BJ (cell line): Measurements from ENCODE around the gene PCGF2. TPM values are rescaled to one million over a fixed set of nuclear protein-coding genes. Genes with fewer than 3 reads are reported as not detected.

Source experiments
- CTCF ChIA-PET: fragments of 350-600 bp; formaldehyde crosslinking; extraction: SDS; loops from one replicate; lab custom pipeline; 2021; ENCODE audit warnings: antibody characterized with exemption, inconsistent platforms; lab: Yijun Ruan, JAX
- POLR2A ChIA-PET: fragments of 300-600 bp; sonication (Branson Sonifier 250); formaldehyde crosslinking; extraction: SDS; loops from one replicate; lab custom pipeline; 2021; ENCODE audit warnings: antibody characterized with exemption; lab: Charles Lee
- DNase-seq: peaks from one replicate; pipeline ENCODE4 v3.0.0-alpha.2; 2011; ENCODE audit warnings: low read depth
- H3K27me3 ChIP-seq: 2 replicates; pipeline ENCODE4 v1.6.0; 2011; ENCODE audit warnings: low read length; ENCODE audit not compliant: control insufficient read depth, insufficient read depth
- H3K36me3 ChIP-seq: 2 replicates; pipeline ENCODE4 v1.5.1; 2011; ENCODE audit warnings: low read length; ENCODE audit not compliant: control insufficient read depth, insufficient read depth
- H3K4me3 ChIP-seq: 2 replicates; pipeline ENCODE4 v1.5.1; 2011; ENCODE audit warnings: low read depth, mild to moderate bottlenecking, control low read depth, low read length
- polyA plus RNA-seq: library from polyadenylated mRNA; depleted of rRNA; stranded (reverse); fragments of >200 nt; gene quantifications from 2 replicates; pipeline ENCODE4 v1.2.3, GENCODE V29; 2011
- TF ChIP-seq, protein P1 (sequence below): IDR thresholded peaks from 2 replicates; pipeline ENCODE4 v1.5.1; 2011; ENCODE audit warnings: low read depth, mild to moderate bottlenecking, control low read depth, inconsistent platforms, low read length, moderate library complexity; ENCODE audit not compliant: insufficient read depth

Gene PCGF2
- polyA plus RNA-seq, 1 experiment = 27.6 TPM

- CTCF ChIA-PET = interaction anchor here (1.2 to 5.3 kb wide), 3 partner anchors 10 to 19 kb away, joined by 4 to 22 read pairs (median 8); no protein-coding TSS in a partner anchor
- POLR2A ChIA-PET = no interaction called here
- TF ChIP-seq, protein P1, sequence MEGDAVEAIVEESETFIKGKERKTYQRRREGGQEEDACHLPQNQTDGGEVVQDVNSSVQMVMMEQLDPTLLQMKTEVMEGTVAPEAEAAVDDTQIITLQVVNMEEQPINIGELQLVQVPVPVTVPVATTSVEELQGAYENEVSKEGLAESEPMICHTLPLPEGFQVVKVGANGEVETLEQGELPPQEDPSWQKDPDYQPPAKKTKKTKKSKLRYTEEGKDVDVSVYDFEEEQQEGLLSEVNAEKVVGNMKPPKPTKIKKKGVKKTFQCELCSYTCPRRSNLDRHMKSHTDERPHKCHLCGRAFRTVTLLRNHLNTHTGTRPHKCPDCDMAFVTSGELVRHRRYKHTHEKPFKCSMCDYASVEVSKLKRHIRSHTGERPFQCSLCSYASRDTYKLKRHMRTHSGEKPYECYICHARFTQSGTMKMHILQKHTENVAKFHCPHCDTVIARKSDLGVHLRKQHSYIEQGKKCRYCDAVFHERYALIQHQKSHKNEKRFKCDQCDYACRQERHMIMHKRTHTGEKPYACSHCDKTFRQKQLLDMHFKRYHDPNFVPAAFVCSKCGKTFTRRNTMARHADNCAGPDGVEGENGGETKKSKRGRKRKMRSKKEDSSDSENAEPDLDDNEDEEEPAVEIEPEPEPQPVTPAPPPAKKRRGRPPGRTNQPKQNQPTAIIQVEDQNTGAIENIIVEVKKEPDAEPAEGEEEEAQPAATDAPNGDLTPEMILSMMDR = no peak
- DNase-seq = no peak
- peaks cover 42% of the 10 kb centered on the region for H3K36me3 ChIP-seq
- no peak overlapping the region for H3K4me3 ChIP-seq
- H3K27me3 ChIP-seq = no peaks in the 10 kb centered on the region
Measured at GRCh38 chr17:38716368-38717005, 31.6 kb downstream of the PCGF2 start.

GRCh38 chr17:38715216-38715943, 32.8 kb downstream of the PCGF2 start:
- CTCF ChIA-PET = interaction anchor here (1.0 to 5.3 kb wide), 4 partner anchors 9 to 48 kb away, joined by 4 to 22 read pairs (median 6); no protein-coding TSS in a partner anchor
- DNase-seq = no peak
- POLR2A ChIA-PET = no interaction called here
- Histone ChIP-seq H3K27me3 (no peaks in the 10 kb centered on the region), H3K4me3 (no peak overlapping the region), H3K36me3 (peaks cover 42% of the 10 kb centered on the region)
- TF ChIP-seq, protein P1 = no peak

DNA sequence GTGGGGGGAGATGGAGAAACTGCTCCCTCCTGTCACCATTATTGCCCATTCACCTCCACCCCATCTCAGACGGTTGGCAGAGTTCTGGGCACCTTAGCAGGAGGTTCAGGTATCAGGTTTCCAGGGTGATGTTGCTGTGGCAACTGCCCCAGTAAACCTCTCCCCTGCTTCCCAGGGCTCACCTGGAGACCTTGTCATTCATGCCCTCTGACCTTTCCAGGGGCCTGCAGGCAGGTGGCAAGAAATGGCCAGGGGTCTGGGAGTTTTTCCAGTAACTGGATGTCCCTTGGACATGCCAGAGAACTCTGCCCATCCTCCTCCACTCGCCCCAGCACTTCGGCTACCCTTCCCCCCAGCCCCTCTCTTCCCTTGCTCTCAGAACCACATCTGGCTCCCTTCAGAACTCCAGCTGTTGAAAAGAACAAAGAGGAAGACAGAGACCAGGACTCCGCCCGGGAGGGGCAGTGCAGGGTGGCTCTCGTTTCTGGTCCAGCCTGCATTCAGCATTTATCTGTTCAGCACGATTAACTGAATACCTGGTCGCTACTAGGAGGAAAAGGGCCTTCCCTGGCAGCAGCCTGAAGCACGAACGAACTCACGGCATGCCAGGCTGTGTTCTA, 34.6 kb downstream of the PCGF2 start:
- DNase-seq = no peak
- ChIA-PET CTCF (no interaction called here), POLR2A (no interaction called here)
- Histone ChIP-seq H3K4me3 (no peak overlapping the region), H3K27me3 (no peaks in the 10 kb centered on the region), H3K36me3 (peaks cover 43% of the 10 kb centered on the region)
- TF ChIP-seq, protein P1 = no peak

DNA sequence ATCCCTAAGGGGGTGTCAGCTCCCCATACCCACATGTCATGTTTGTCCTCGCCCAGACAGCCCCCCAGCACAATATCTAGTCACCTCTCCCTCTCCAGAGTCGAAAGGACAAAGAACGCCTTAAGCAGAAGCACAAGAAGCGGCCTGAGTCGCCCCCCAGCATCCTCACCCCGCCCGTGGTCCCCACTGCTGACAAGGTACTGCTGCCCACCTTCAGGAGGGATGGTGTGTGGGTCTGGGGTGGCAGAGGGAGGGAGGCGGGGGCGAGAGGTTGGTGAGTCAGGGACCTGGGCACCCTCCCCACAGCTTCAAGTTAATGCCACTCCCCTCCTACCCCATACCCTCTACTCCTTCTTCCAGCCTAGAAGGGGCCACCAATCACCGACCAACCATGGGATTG, 35.5 kb downstream of the PCGF2 start:
- TF ChIP-seq, protein P1 = no peak

More for the DNA sequence above, 35.5 kb downstream of the PCGF2 start:
- ChIA-PET POLR2A (no interaction called here), CTCF (interaction anchor here (0.8 kb wide), 1 partner anchor 18 kb away, joined by 4 read pairs; no protein-coding TSS in a partner anchor)
- DNase-seq = no peak
- H3K4me3 ChIP-seq = no peak overlapping the region
- no peaks in the 10 kb centered on the region for H3K27me3 ChIP-seq
- peaks cover 43% of the 10 kb centered on the region for H3K36me3 ChIP-seq
